ENCODE measurements around the gene AOAH. TPM values are rescaled to one million over a fixed set of nuclear protein-coding genes. Genes with fewer than 3 reads are reported as not detected.

Gene AOAH
- total and polyA plus RNA-seq, 9 of the 15 experiments (the other 6 are each of a cell fraction or from before 2014, with no cell fraction given), result not detected

- no peak overlapping the region for H3K9ac ChIP-seq (ENCODE audit: insufficient read depth in 1 of 2, low read depth in 2 of 2, low read length in 2 of 2)
- H3K4me2 ChIP-seq (ENCODE audit: insufficient read depth, low read length), result no peak overlapping the region
- BruUV-seq (replicated peaks), result no TSS peak
- CTCF ChIA-PET (ENCODE audit: low intra/inter-chr PET ratio), result no interaction called here
- no peak overlapping the region for H3K27ac ChIP-seq (ENCODE audit: extremely low read depth, low read depth, low read length)
- no peaks in the 10 kb centered on the region for H3K4me1 ChIP-seq (replicated peaks in 1 of 2; ENCODE audit: control insufficient read depth in 2 of 2, insufficient read depth in 2 of 2, low read length in 2 of 2)
- POLR2A ChIA-PET, result no interaction called here
- no peaks in the 10 kb centered on the region for H3K79me2 ChIP-seq (ENCODE audit: control insufficient read depth, insufficient read depth, low read length)
- TF ChIP-seq ZNF586 (CRISPR knock-in tag; conservative IDR thresholded peaks at IDR 0.05) (no peak), ZNF551 (CRISPR knock-in tag; IDR thresholded peaks at IDR 0.05) (no peak), ETV5 (CRISPR knock-in tag; IDR thresholded peaks at IDR 0.05; ENCODE audit: low read depth) (no peak), GABPB1 (CRISPR knock-in tag; IDR thresholded peaks at IDR 0.05) (no peak), TCF7 (IDR thresholded peaks at IDR 0.05; ENCODE audit: borderline replicate concordance) (no peak), YY1 (IDR thresholded peaks at IDR 0.05; ENCODE audit: borderline replicate concordance in 1 of 3, control insufficient read depth in 1 of 3, extremely low read depth in 1 of 3, insufficient read depth in 3 of 3, insufficient read length in 1 of 3, insufficient replicate concordance in 2 of 3, low read depth in 1 of 3, low read length in 2 of 3) (no peak), PRMT5 (CRISPR knock-in tag; IDR thresholded peaks at IDR 0.05) (no peak), HMBOX1 (IDR thresholded peaks at IDR 0.05) (no peak), RNF2 (IDR thresholded peaks at IDR 0.05) (no peak), FOXP1 (CRISPR knock-in tag; IDR thresholded peaks at IDR 0.05) (no peak), MTA2 (IDR thresholded peaks at IDR 0.05; ENCODE audit: low read depth) (no peak), CREM (IDR thresholded peaks at IDR 0.05; ENCODE audit: low read depth) (no peak), RAD21 (CRISPR knock-in tag; conservative IDR thresholded peaks at IDR 0.05 in 1 of 2, IDR thresholded peaks at IDR 0.05 in 1 of 2) (no peak), IRF2 (CRISPR knock-in tag; IDR thresholded peaks at IDR 0.05) (no peak), GTF2F1 (IDR thresholded peaks at IDR 0.05; ENCODE audit: low read depth, low read length) (no peak), SRF (CRISPR knock-in tag; IDR thresholded peaks at IDR 0.05) (no peak)
- in situ Hi-C loops (cut with MboI), result no loop called here
- peaks cover 8 to 17% of the 10 kb centered on the region in 2 experiments; a peak in 3 of 5 replicates for H3K27me3 ChIP-seq (ENCODE audit: control insufficient read depth in 2 of 2, insufficient read depth in 2 of 2, low read length in 2 of 2)
- H4K20me1 ChIP-seq (replicated peaks; ENCODE audit: control insufficient read depth, insufficient read depth, low read length), result no peaks in the 10 kb centered on the region
- FAIRE-seq (no peak), ATAC-seq (no peak), DNase-seq (ENCODE audit: extremely low read depth in 1 of 4, low spot score in 3 of 4) (no peak)
- no peaks in the 10 kb centered on the region for H3K9me1 ChIP-seq (ENCODE audit: control insufficient read depth, insufficient read depth, low read length)
- H3K9me3 ChIP-seq (replicated peaks; ENCODE audit: control insufficient read depth, insufficient read depth, low read depth, low read length), result no peaks in the 10 kb centered on the region
- no peak overlapping the region for H2AFZ ChIP-seq (ENCODE audit: low read depth, low read length)
- intact Hi-C loops (cut with micrococcal nuclease), result loop anchor here (5.0 kb wide), 1 partner anchor 1247 kb away; no protein-coding TSS in a partner anchor
- H3K4me3 ChIP-seq, result no peak overlapping the region
- H3K36me3 ChIP-seq (ENCODE audit: control insufficient read depth, insufficient read depth, low read length), result no peaks in the 10 kb centered on the region
- WGBS (ENCODE audit: insufficient coverage, low coverage, missing lambda C conversion rate), result 0% methylated on average over 2 of the region's 2 CpGs
These were observed 159.8 kb downstream of the AOAH start for GRCh38 chr7:36564489-36564888.
